Stimulated activated CD8-positive, alpha-beta memory T cell treated with anti-CD3 and anti-CD28 coated beads, Interleukin-7, amount 100 ng/mL, for 48 hours (primary cell): ENCODE data around the gene GADD45GIP1.
"Not testable (repeated sequence)": the region's sequence is repeated elsewhere in the genome, so short reads cannot be mapped to it uniquely, and the experiment has no call there.

Experiments
- DNase-seq, 2 donors: peaks; one replicate each; pipeline ENCODE4 v3.0.0-alpha.2; 2020; ENCODE audit warnings: low read depth in 1 of 2; ENCODE audit errors: extremely low read depth in 1 of 2

Gene GADD45GIP1

GRCh38 chr19:12965017-12965811 is 8.2 kb upstream of the GADD45GIP1 start:
- peak; percentile 67 to 72 for DNase-seq

GRCh38 chr19:12959481-12959880 is 2.5 kb upstream of the GADD45GIP1 start:
- DNase-seq: no peak

DNA sequence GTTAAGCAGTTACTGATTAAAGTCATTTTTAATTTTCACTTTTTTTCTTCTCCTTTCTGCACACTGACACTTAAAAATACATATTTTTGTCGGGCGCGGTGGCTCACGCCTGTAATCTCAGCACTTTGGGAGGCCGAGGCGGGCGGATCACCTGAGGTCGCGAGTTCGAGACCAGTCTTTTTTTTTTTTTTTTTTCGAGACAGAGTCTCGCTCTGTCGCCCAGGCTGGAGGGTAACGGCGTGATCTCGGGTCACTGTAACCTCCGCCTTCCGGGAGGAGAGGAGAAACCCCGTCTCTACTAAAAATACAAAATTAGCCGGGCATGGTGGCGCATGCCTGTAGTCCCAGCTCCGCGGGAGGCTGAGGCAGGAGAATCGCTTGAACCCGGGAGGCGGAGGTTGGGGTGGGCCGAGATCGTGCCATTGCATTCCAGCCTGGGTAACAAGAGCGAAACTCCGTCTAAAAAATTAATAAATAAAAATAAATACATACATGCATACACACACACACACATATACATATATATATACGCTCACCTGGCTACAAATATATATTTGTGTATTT is 448 bp upstream of the GADD45GIP1 start:
- not testable (repeated sequence) for DNase-seq

- DNase-seq: no peak
Measured at GRCh38 chr19:12955996-12956395, 1.0 kb downstream of the GADD45GIP1 start.

DNA sequence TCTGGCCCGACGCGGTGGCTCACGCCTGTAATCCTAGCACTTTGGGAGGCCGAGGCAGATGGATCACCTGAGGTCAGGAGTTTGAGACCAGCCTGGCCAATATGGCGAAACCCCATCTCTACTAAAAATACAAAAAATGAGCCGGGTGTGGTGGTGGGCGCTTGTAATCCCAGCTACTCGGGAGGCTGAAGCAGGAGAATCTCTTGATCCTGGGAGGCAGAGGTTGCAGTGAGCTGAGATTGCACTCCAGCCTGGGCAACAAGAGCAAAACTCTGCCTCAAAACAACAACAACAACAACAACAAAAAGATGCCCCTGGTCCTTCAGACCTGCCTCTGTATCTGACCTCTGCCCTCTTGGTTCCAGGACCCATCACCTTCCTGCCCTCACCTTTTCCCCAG is 1.4 kb downstream of the GADD45GIP1 start:
- DNase-seq: not testable (repeated sequence)

- no peak for DNase-seq
Measured at GRCh38 chr19:12954612-12954962, 2.4 kb downstream of the GADD45GIP1 start.

GRCh38 chr19:12953799-12954611 is 3.0 kb downstream of the GADD45GIP1 start:
- DNase-seq: no peak

DNA sequence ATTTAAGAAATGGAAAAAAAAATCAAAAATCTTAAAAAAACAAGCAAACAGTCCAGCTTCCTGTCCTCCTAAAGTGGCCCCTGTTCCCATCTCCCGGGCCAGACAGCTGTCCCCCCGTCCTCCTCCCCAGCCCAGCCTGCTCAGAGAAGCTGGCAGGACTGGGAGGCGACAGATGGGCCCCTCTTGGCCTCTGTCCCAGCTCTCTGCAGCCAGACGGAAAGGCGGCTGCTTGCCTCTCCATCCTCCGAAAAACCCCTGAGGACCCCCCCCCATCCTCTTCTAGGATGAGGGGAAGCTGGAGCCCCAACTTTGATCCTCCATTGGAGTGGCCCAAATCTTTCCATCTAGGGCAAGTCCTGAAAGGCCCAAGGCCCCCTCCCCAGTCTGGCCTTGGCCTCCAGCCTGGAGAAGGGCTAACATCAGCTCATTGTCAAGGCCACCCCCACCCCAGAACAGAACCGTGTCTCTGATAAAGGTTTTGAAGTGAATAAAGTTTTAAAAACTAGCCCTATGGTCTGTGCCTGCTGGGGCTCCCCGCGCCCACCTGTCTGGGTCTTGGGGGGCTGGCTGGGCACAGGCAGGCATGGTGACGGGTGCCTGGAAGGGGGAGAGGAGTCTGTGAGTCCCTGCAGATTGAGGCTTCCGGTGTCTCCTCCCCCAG is 3.8 kb downstream of the GADD45GIP1 start:
- DNase-seq: no peak

DNA sequence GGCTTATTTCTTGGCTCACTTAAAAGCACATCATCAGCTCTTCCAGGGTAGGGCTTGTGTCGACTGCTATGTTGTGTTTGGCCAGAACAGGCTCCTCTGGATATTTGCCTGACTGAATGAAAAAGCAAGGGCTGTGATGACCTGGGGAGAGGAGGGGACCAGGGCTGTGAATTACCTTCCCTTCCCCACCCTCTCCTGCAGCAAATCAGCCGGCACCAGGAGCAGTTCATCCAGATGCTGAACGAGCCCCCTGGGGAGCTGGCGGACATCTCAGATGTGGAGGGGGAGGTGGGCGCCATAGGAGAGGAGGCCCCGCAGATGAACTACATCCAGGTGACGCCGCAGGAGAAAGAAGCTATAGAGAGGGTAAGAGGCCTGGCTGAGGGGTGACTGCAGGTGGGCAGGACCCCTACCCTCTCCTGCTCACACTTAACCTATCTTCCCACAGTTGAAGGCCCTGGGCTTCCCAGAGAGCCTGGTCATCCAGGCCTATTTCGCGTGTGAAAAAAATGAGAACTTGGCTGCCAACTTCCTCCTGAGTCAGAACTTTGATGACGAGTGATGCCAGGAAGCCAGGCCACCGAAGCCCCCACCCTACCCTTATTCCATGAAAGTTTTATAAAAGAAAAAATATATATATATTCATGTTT is 4.4 kb downstream of the GADD45GIP1 start:
- DNase-seq: no peak

DNA sequence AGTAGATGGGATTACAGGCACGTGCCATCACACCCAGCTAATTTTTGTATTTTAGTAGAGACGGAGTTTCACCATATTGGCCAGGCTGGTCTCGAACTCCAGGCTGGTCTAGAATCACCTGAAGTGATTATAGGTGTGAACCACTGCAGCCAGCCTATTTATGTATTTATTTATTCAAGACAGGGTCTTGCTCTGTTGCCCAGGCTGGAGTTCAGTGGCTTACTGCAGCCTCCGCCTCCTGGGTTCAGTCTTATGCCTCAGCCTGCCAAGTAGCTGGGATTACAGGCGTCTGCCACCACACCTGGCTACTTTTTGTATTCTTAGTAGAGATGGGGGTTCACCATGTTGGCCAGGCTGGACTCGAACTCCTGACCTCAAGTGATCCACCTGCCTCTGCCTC is 5.0 kb downstream of the GADD45GIP1 start:
- DNase-seq: not testable (repeated sequence)

DNA sequence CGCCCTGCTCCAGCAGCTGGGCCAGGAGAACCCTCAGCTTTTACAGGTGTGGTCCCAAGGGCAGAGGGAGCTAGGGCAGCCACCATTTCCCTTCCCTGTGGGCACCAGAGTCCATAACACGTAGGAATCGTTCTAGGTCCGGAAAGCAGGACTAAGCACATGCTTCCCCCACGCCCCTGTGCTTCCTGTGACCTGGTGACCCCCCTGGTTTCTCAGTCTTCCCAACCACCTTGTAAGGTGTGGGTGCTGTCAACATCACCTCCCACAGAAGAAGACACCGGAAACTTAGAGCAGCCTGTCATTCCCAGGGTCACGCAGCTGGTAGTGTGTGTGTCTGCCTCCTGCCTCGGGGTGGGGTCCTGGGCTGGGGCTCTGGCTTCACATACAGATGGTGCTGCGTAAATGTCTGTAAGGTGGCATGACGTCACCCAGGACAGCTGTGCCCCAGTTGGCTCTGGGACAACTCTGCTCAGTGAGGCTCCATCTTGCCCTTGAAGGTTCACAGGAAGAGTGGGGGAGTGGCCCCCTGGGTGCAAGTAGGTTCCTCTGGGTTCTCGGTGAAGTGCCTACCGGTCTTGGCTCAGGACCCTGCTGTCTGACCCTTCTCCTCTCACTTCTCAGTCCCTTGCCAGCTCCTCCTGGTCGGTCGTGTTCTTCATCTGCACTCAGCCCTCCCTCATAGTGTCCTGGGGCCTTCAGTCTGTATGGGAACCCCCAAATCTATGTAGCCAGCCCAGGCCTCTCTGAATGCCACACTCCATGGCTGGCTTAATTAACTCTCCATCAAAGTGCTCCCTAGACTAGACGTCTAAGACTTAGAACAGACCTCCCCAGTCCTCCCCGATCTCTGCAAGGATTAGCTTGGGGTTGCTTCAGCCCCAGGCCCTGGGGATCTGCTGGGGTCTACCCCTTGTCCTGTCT is 7.4 kb downstream of the GADD45GIP1 start:
- no peak for DNase-seq

DNA sequence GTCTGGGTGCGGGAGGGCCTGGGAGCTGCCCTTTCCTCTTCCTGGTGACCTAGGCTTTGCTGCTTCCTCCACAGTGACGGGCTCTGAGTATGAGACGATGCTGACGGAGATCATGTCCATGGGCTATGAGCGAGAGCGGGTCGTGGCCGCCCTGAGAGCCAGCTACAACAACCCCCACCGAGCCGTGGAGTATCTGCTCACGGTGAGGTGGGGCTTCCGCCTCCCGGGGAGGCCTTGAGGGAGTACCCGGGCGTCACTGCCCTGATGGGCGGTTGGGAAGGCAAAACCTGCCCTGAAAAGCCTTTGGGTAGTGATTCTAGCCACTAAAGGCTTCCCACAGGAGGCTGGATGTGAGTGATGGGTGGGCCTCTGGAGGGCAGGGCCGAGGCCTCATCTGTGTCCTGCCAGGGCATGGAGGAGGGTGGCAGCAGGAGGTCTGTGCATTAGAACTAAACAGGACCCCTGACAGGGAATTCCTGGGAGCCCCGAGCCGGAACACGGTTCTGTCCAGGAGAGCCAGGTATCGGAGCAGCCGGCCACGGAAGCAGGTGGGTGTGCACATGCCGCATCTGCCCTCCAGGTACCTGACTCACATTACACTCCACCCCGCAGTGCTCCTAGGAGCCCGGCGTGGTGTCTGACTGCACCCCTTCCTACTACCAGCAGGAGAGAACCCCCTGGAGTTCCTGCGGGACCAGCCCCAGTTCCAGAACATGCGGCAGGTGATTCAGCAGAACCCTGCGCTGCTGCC is 8.2 kb downstream of the GADD45GIP1 start:
- no peak for DNase-seq

DNA sequence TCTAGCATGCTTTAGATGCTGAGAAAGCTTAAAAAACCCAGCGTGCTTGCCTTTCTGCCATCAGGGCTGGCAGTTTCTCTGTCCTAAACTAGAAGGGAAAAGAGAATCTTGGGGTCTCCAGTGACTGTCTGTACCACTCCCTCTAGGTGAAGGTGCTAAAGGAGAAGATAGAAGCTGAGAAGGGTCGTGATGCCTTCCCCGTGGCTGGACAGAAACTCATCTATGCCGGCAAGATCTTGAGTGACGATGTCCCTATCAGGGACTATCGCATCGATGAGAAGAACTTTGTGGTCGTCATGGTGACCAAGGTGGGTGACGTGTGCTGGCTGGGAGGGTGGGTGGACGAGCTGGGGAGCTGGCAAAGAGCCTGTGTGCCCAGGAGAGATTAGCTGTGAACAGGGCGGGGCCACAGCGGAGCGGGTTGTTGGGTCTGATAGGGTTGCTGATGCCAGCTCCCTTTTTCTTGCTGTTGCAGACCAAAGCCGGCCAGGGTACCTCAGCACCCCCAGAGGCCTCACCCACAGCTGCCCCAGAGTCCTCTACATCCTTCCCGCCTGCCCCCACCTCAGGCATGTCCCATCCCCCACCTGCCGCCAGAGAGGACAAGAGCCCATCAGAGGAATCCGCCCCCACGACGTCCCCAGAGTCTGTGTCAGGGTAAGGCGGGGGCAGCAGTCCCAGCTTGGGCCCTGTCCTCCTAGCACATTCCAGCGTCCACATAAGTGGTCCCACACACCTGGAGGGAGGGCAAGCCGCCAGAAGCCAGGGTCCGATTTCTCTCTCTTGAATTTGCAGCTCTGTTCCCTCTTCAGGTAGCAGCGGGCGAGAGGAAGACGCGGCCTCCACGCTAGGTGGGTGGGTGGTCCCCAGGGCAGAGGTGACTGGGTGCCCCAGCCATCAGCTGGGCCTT is 9.1 kb downstream of the GADD45GIP1 start:
- no peak for DNase-seq

GRCh38 chr19:12946731-12947496 is 10.1 kb downstream of the GADD45GIP1 start:
- no peak for DNase-seq

- DNase-seq: peak in 1 of 2 donors; percentile 47
Measured at GRCh38 chr19:12946092-12946721, 10.8 kb downstream of the GADD45GIP1 start.

GRCh38 chr19:12945479-12946091 is 11.4 kb downstream of the GADD45GIP1 start, which contains the start of gene RAD23A:
Gene RAD23A (plus strand): TSS chr19:12945862. CDS start chr19:12945949, 87 bp downstream.
- DNase-seq: peak; percentile 96 to 98
